Cortex of kidney (tissue), 1 donor: Measurements from ENCODE around the gene IL34.

ENCODE experiments used
- DNase-seq: peaks from one replicate; lab custom pipeline; 2025; lab: John Stamatoyannopoulos, UW

IL34 gene

DNA sequence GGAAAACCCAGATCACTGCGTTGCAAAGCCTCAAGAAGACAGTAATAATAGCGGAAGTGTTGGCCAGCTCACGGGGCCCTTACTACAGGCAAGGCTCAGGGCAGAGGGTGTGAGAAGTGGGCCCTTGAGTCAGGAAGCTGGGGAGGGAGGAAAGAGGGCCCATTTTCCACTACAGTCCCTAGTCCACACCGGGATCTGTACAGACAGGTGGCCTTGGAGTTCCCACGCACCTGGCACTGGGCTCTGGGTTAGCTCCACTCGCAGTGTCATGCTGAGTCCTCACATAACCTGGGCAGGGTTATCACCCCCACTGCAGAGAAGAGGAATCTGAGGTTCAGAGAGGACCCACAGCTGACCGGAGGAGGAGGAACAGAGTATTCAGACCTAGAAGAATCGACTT, 56.3 kb downstream of the IL34 start:
- DNase-seq: no peak

DNA sequence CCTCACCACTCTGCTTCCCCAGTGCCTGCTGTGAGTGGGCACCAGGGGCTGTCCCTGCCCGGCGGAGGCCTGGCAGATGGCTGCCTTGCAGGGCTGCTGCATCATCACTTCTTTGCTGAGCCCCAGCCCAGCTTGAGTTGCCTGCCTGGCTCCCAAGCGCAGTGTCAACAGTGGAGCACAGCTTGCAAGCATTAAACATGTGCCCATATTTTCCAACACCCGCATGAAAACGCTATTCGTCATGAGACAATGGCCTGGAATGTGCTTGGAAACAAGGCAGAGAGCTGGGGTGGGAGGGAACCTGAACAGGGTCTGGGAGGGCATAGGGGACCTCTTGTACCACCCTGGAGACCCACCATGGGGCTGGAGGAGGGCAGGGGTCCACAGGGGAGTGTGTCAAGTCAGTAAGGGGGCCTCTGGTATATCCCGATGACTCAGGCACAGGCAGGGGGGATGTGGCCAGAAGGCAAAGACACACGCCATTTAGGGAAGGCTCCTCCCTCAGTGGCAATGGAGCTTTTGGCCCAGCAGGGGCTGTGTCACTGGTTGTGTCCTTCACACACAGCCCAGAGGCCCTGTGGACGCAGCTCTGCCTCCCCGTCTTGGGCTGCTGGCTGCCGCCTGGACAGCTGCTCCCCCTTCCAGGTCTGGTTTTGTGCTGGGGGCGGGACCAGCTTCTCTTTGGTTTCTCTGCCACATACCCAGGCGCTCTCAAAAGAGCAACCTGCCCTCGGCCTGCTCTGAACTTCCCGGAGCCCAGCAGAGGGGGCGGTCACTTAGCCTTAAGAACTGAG, 56.9 kb downstream of the IL34 start:
- no peak for DNase-seq

DNA sequence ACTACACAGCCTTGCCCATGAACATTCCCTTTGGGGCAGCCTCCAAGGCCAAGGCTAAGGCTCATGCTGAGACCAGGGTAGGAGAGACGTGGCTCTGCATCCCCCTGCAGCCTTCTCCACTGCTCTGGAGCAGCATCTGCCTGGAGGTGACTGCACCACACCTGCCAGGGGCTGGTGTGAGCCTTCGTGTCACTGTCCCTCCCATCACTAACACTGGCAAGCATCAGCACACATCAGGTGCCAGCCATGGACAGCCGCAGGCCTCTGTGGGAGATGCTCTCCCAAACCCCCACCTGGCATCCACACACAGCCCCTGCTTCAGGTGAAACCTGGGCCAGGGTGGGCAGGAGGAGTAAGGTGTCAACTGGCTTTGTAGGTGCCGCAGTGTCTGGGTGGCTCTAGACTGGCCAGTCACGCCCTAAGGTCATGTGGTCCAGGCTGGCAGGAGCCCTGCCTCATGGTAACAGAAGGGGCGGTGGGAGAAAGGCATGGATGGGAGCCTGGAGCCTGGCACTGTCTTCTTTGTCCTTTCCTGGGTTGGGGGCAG, 57.5 kb downstream of the IL34 start:
- no peak for DNase-seq

DNA sequence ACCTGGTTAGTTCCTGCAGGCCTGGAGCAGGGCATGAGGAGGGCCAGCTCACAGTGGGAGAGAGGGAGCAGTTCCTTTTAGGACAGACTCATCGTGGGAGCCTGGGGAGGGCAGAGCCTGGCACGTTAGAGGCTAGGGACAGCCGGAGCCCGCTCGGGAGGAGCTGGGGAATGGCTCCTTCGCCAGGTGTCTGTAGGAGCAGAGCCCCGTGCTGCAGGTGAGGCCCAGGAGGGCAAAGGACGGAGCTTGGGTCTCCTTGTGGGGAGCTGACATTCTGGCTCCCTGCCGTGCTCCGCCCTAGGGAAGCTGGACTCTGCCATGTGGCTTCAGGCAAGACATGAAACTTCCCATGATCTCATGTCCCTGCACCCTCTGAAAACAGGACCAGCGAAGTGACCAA, 58.2 kb downstream of the IL34 start:
- no peak for DNase-seq

DNA sequence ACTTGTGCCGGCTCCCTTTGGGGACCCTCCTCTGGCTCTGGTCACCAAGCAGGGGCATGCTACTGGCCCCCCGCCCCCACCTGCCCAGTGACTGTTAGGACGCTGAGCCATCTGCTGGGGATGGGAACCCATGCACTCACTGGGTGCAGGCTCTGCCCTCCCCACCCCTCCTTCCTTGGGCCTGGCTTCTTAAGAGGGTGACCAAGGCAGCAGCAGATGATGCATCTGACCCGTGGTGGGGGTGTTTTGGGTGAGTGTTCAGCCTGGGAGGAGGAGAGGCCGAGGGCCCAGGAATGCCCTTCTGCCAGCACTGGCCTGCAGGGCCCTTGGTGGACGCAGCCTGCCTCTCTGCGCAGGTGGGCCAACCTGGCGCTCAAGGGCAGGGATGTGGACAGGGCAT, 58.7 kb downstream of the IL34 start:
- DNase-seq: no peak

DNA sequence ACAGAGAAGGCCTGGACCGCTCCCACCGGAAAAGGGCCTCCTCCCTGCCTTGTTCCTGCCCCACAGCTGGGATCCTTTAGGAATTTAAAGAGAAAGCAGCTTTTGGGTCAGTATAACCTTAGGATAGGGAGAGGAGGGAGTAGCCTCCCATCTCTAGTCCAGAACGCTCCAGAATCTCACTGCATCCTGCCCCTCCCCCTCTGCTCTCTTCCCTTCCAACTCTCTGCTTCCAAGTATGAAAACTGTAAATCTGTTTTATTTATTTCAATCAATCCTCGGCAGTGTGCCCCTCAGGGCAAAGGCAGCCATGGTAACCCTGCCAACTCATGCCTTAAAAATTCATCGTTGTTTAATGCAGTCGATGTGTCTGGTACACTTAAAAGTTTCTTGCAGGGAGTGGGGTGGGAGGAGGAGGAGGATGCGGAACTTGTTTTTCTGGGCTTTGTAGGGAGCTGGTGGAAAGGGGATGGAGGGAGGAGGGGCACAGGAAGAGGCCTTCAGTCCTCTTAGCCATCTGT, 60.6 kb downstream of the IL34 start:
- DNase-seq: no peak

DNA sequence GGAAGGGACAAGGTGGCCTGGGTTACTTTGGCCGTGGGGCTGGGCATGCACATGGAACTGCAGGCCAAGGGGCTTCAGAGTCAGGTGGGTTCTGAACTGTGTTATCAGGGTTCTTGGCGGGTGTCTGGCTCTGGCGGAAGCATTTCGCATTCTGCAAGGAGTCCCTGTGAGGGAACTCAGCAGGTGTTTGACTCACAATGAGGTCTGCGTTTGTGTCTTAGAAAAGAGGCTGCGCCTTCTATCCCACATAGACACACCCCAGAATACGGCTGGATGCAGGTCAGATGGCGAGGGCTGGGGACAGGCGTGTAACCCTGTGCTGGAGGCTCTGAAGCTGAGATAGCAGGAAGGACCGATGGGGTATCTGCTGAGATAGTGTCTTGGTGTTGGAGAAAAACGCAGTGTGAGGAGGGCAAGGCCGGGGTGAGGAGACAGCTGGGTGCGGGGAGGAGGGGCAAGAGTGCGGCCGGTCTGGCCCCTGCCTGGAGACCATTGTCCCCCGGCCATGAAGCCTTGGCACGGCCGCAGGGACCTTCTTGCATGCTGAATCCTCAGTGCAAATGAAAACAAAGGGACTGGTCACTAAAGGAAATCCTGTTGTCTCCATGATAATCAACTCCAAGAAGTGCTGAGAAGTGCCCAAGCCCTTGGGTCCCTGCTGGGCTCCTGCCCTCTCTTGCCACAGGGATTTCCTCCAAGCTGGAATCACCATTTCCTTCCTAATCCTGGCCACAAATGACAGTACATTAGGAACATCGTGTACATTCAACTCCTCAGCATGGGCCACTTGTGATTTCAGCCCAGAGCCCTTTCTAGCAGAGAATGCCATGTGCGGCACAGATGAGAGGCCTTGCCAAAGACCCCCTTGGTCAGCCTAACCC, 62.2 kb downstream of the IL34 start:
- DNase-seq: no peak

DNA sequence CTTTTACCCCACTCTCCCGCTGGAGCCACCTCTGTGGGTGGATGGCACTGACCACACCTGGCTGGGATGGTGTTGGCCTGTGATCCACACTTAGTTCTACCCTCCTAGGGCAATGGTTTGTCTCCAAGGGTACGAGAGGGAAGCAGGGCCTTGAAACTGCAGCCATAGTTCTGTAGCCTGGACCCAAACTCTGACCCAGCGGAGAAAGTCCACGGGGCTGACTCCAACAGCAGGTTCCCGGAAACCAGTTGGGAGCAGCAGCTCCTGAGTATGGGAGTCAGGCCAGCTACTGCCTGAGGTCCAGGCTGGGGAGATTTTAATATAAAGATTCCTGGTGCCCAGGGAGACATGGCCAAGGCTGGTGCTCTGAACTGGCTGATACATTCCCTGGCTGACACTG, 63.1 kb downstream of the IL34 start:
- DNase-seq: no peak

DNA sequence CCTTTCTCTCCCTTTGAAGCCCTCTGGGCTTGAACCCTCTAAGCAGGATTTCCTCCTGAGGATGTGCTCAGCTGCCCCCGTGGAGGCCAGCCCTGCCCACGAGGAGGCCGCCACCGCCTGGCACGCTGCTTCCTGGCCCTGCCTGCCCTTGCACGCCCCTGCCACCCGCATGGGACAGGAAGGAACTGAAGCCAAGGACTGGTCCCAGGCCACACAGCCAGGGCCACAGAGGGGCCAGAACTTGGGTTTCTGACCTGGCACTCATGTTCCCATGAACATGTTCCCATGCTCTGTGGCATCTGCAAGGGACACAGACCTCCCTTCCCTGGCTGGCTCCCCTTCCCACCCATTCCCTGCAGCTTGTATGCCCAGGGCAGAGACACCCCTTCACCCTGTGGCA, 63.6 kb downstream of the IL34 start:
- no peak for DNase-seq
